Activated CD4-positive, alpha-beta T cell treated with anti-CD3 and anti-CD28 coated beads, Interleukin-2, amount 10 ng/mL, durations not matched to agents 24 days and 14 days (primary cell): ENCODE data around the gene TMC4. TPM values are rescaled to one million over a fixed set of nuclear protein-coding genes. Genes with fewer than 3 reads are reported as not detected.

Source experiments
- DNase-seq: peaks from one replicate; pipeline ENCODE4 v3.0.0; 2022
- H3K27ac Mint-ChIP-seq: one replicate; pipeline ENCODE4 v1.8.0; 2022; ENCODE audit warnings: mild to moderate bottlenecking, mixed read lengths
- H3K27me3 Mint-ChIP-seq: one replicate; pipeline ENCODE4 v1.8.0; 2022; ENCODE audit warnings: mixed read lengths
- H3K36me3 Mint-ChIP-seq: one replicate; pipeline ENCODE4 v1.8.0; 2022; ENCODE audit warnings: low read depth, mild to moderate bottlenecking, mixed read lengths
- H3K4me1 Mint-ChIP-seq: one replicate; pipeline ENCODE4 v1.8.0; 2021; ENCODE audit warnings: mixed read lengths
- H3K4me3 Mint-ChIP-seq: one replicate; pipeline ENCODE4 v1.8.0; 2022; ENCODE audit warnings: mild to moderate bottlenecking, moderate library complexity, mixed read lengths
- H3K9me3 Mint-ChIP-seq: one replicate; pipeline ENCODE4 v1.8.0; 2021; ENCODE audit warnings: mixed read lengths
- intact Hi-C: fragments of 100-400 bp; cut with micrococcal nuclease; formaldehyde crosslinking; loops from one replicate; pipeline ENCODE4 v1.15.1; 2023
- total RNA-seq: library from RNA; stranded (reverse); gene quantifications from 2 replicates; pipeline ENCODE4 v1.2.3, GENCODE V29; 2022

Gene TMC4
- total RNA-seq, 1 donor from 2014 or later = 1.1 TPM

DNA sequence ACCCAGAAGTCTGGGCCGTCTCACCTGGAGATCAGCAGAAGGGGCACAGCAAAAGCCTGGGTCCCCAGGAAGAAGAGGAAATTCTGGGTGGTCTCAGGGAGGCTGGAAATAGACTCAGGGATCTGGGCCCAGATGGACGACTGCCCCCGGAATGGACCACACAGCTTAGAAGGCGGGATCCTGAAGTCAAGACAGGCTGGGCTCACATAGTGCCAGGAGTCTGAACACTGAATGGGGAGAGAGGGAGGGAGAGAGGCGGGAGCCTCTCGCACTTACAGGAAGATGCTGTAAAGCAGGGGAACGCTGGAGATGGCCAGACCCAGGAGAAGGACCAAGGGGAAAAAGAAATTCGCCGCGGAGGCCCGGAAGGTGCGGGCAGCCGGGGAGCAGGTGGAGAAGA is 12.1 kb downstream of the TMC4 start:
- Mint-ChIP-seq H3K9me3 (no peaks in the 10 kb centered on the region), H3K27ac (peak overlapping the region; percentile 99), H3K4me1 (peaks cover 45% of the 10 kb centered on the region), H3K27me3 (no peaks in the 10 kb centered on the region), H3K4me3 (peak overlapping the region; percentile 91), H3K36me3 (peaks cover 19% of the 10 kb centered on the region)
- intact Hi-C loops = loop anchor here (5.0 kb wide), 2 partner anchors 286 to 294 kb away; partner anchors contain the start of genes LENG8 and MYADM
- DNase-seq = no peak

DNA sequence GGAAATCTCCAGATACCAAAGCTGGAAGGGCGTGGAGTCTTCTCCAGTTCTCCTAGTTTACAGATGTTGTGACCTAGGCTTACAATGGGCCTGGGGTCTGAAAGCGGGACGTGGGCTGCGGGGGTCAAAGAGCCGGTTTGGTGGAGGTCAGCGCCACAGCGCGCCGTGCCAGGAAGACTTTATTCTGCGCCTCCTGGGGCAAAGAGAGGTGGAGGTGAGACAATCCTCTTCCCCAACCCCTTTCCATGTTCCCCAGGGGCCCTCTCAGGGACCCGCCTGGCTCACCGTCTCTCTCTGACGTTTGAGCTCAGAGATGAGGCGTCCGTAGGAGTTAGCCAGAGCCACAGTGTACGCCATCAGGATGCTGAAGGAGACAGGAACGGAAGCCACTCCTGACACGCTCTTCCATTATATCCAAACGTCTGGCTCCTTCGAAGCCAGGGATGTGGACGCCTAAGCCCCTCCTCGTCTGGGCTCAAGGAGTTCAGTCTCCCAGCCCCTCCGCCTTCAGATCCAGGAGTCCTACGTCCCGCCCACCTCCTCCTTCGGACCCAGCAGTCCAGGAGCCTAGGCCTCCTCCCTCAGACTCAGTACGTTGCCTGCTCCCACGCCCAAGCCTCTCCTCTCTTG is 12.7 kb downstream of the TMC4 start:
- Mint-ChIP-seq H3K9me3 (no peaks in the 10 kb centered on the region), H3K27ac (peak overlapping the region; percentile 99), H3K27me3 (no peaks in the 10 kb centered on the region), H3K4me1 (peaks cover 45% of the 10 kb centered on the region), H3K36me3 (peaks cover 21% of the 10 kb centered on the region), H3K4me3 (peak overlapping the region; percentile 91)
- DNase-seq = no peak
- intact Hi-C loops = loop anchor here (5.0 kb wide), 2 partner anchors 287 to 293 kb away; partner anchors contain the start of genes LENG8 and MYADM

DNA sequence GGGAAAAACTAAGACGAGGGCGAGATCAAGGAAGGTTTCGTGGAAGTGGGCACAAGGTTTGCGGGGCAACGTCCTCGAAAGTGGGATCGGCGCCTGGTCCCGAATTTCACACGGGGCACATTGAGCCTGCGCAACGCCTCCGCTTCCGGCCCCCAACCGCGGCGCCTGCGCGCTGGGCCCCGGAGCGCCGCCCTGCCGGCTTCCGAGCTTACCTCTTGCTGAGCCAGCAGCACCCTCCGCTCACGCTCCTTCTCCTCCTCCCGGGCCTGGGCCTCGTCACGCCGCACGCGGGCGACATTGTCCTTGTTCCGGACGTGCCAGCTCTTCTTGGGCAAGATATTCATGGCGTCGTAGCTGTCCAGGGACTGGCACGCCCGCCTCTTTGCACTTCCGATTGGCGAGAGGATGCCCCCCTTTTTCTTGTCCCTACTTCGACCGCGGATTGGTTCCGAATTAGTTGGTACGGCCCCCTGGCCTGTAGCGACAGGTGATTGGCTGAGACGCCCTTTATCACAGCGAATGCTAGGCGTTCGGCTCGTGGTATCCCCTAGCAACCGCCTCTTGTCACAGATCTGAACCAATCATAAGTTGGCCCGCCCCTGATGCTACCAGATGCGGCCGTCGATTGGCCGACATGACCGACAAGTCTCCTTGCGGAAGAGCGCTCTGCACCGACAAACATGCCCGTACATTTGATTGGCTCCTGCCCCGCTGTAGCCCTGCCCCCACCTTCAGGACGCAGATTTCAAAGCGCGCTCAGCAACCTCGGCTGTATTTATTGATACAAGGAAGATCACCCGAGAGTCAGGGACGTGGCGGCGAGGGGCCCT is 13.4 kb downstream of the TMC4 start, which contains the start of gene LENG1:
Gene LENG1 (minus strand): TSS at position 370 of the 830 bp plus-strand sequence. CDS start 26 bp downstream, at position 344.
- H3K4me3 Mint-ChIP-seq = peak within 1 kb of the TSS; percentile 91
- intact Hi-C loops = loop anchor here (1.0 to 5.0 kb wide), 7 partner anchors 22 to 292 kb away; partner anchors contain the start of genes CNOT3, LENG8, MYADM and NDUFA3
- H3K9me3 Mint-ChIP-seq = no peaks in the 10 kb centered on the region
- H3K27ac Mint-ChIP-seq = peak within 1 kb of the TSS; percentile 99
- no peaks in the 10 kb centered on the region for H3K27me3 Mint-ChIP-seq
- peaks cover 28% of the 10 kb centered on the region for H3K36me3 Mint-ChIP-seq
- H3K4me1 Mint-ChIP-seq = peaks cover 49% of the 10 kb centered on the region
- DNase-seq = peak; percentile 99

DNA sequence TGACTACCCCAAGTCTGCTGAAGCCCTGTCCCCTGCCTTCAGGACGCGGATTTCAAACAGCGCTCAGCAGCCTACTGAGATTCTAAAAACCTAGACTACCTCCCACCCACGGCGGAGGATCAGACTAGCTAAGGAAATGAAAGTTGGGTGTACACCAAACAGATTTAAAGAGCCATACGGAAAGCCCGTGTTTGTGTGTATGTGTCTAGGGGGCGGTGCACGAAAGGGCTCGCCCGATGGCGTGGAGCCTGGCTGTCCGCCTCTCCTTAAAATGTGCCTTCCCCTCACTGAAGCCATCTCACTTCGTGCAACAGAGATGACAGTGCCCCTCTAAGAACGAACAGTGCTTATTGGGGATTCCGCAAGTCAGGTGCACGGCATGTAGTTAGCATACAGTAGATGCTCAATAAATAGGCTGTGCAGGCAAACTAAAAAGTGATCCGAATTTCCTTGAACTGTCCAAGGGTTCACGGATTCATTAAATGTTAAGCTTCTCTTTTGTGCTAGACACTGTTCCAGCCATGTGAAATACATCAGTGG is 14.1 kb downstream of the TMC4 start:
- Mint-ChIP-seq H3K4me3 (peak overlapping the region; percentile 91), H3K27me3 (no peaks in the 10 kb centered on the region), H3K27ac (peak overlapping the region; percentile 99), H3K4me1 (peaks cover 50% of the 10 kb centered on the region), H3K36me3 (peaks cover 34% of the 10 kb centered on the region), H3K9me3 (no peaks in the 10 kb centered on the region)
- DNase-seq = peak; percentile 82
- intact Hi-C loops = loop anchor here (1.0 kb wide), 5 partner anchors 22 to 57 kb away; partner anchors contain the start of genes CNOT3, NDUFA3, PRPF31 and RPS9

DNA sequence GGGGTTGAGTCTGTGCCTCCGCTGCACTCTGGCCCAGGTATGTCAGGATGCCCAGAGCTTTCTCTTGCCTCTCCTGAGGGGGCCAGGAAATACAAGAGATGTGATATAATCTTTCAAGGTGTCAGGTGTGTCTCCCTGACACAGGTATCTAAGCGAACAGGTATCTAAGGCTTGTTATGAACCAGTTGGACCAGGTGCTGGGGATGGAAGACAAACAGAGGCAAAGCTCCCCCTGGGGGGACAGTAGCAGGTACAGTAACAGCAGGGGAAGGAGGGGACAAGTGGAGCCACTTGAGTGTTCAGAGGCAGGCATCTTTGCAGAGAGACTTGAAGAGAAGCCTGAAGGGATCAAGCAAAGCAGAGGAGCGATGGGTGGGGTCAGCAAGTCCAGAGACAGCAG is 16.0 kb downstream of the TMC4 start:
- H3K36me3 Mint-ChIP-seq = peaks cover 46% of the 10 kb centered on the region
- H3K4me1 Mint-ChIP-seq = peaks cover 43% of the 10 kb centered on the region
- no peak overlapping the region for H3K4me3 Mint-ChIP-seq
- intact Hi-C loops = no loop called here
- DNase-seq = no peak
- no peaks in the 10 kb centered on the region for H3K9me3 Mint-ChIP-seq
- no peak overlapping the region for H3K27ac Mint-ChIP-seq
- no peaks in the 10 kb centered on the region for H3K27me3 Mint-ChIP-seq

DNA sequence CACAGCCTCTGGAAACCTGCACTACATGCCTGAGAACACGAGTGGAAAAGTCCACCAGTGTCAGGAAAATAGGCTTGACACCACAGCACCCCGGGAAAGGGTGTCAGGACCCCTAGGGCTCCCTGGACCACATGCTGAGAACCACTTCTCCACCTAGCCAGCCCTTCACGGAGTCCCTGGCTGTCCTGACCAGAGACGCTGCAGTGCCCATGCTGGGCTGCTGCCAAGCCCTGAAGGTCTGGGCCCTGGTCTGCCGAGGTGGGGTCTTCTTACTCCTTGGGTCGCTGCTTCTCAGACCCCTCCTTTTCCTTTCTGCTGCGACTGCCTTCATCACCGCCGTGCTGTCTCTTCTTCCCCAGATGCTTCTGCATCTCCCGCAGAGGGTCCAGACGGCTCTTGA is 16.5 kb downstream of the TMC4 start:
- no peak for DNase-seq
- Mint-ChIP-seq H3K9me3 (no peaks in the 10 kb centered on the region), H3K4me1 (peaks cover 40% of the 10 kb centered on the region), H3K27ac (no peak overlapping the region), H3K36me3 (peaks cover 50% of the 10 kb centered on the region), H3K27me3 (no peaks in the 10 kb centered on the region), H3K4me3 (no peak overlapping the region)
- intact Hi-C loops = no loop called here

DNA sequence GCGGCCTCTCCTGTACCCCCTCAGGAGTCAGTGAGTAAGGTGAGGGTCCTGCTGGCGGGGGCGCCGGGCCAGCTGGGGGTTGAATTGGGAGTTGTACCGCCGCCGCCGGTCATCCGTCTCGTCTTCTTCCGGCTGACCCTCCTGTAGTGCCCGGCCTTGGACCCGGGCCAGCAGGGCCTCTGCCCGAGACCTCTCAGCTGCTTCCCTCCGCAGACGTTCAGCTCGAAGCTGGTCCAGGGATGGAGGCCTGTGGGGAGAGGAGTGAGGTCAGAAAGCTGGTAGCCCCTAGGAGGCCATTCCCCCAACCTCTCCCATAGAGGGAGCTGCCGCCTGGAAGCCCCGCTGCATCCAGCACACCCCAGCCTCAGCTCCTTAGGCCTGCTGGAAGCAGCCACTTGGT is 17.3 kb downstream of the TMC4 start:
- Mint-ChIP-seq H3K9me3 (no peaks in the 10 kb centered on the region), H3K27me3 (no peaks in the 10 kb centered on the region), H3K4me1 (peaks cover 38% of the 10 kb centered on the region), H3K4me3 (no peak overlapping the region), H3K36me3 (peaks cover 57% of the 10 kb centered on the region), H3K27ac (no peak overlapping the region)
- intact Hi-C loops = no loop called here
- no peak for DNase-seq

DNA sequence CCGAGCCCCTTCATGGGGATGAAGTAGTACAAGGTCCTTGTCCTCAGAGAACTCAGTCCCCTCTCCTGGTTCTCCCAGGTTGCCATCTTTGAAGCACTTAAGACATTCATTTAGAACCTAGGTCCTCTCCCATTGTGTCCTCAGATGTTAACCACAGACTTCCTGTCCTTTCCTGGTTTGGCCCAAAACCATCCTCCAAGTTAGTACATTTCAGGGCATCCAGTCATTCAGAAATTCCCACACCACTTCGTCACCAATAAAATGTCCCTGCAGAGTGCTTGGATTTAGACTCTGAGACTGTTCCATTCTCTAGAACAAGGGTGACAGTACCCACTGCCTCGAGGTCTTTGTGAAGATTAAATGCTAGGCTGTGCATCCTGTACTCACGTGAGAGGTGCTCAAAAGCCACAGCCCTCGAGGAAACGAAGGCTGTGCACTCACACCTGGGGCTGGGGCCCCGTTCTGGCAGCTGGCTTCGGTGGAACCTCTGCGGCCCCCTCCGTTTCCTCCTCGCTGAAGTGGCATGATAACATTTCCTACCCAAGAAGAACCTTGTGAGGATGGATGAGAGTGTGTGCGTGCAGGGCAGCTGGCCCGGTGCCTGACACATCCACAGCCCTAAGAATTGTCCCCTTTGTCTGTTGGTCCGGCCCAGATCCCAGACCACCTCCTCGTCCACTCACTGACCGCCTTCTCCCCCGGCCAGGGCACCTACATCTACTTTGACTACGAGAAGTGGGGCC is 18.2 kb downstream of the TMC4 start:
- H3K36me3 Mint-ChIP-seq = peaks cover 62% of the 10 kb centered on the region
- H3K9me3 Mint-ChIP-seq = no peaks in the 10 kb centered on the region
- peaks cover 30% of the 10 kb centered on the region for H3K4me1 Mint-ChIP-seq
- intact Hi-C loops = no loop called here
- H3K27ac Mint-ChIP-seq = peak overlapping the region; percentile 75
- DNase-seq = peak; percentile 81
- H3K4me3 Mint-ChIP-seq = no peak overlapping the region
- no peaks in the 10 kb centered on the region for H3K27me3 Mint-ChIP-seq

DNA sequence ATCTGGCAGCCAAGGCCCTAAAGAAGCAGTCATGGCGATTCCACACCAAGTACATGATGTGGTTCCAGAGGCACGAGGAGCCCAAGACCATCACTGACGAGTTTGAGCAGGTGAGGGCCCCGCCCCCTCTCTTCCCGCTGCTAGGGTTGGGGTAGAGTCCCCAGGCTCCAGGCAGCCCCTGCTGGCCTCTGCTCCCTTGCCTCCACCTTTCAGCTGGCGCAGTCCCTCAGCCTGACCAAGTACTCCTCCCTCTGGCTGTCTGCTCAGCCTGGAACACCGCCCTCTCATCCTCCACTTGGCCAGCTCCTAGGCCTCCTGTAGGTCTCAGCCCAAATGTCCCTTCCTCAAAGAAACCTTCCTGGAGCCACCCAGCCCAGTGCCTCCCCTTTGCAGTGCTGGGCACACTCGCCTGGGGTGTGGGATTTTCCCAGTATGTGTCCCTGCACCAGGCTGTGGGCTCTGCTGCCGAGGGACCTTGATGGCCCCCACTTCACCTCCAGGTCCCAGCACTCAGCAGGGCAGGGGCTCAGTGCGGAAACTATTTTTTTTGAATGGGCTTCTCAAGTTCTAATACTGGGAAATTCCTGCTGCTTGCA is 19.1 kb downstream of the TMC4 start:
- no peak for DNase-seq
- H3K27me3 Mint-ChIP-seq = no peaks in the 10 kb centered on the region
- intact Hi-C loops = no loop called here
- no peak overlapping the region for H3K4me3 Mint-ChIP-seq
- H3K4me1 Mint-ChIP-seq = peaks cover 26% of the 10 kb centered on the region
- peaks cover 65% of the 10 kb centered on the region for H3K36me3 Mint-ChIP-seq
- peak overlapping the region; percentile 75 for H3K27ac Mint-ChIP-seq
- no peaks in the 10 kb centered on the region for H3K9me3 Mint-ChIP-seq

DNA sequence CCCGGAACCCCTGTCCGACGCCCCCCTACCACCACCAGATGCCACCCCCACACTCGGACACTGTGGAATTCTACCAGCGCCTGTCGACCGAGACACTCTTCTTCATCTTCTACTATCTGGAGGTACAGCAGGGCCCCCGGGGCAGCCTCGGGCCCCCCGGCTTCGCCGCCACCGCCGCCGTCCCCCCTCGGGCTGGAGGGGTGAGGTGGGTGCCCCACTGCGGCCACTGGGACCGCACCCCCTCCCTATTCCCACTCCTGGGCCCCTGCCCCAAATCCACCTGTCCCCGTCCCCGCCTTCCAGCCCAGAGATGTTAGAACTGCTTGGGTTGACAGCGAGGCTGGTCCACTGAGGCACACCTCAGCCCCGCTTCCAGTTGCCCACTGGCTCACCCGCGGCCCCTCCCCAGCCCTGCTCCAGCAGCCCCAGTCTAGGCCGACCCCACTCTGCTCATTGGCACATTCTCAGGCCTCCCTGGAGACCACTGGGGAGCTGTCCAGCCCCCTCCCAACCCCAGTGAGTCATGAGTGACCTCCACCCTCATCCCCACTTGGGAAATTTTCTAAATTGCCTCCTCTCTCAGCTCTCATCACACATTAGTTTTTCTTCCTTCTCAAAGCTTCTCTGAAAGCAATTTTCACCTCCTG is 20.0 kb downstream of the TMC4 start:
- DNase-seq = no peak
- H3K27ac Mint-ChIP-seq = peak overlapping the region; percentile 72

DNA sequence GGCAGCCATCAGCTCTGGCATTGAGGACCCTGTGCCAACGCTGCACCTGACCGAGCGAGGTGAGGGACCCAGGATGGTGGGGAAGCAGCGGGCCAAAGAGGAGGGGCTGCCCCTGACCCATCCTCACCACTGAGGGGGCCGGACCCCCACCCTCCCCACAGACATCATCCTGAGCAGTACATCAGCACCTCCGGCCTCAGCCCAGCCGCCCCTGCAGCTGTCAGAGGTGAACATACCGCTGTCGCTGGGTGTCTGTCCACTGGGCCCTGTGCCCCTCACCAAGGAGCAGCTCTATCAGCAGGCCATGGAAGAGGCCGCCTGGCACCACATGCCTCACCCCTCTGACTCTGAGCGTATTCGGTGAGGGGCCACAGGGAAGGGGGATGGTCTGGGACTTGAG is 20.7 kb downstream of the TMC4 start:
- Mint-ChIP-seq H3K36me3 (peaks cover 68% of the 10 kb centered on the region), H3K4me3 (no peak overlapping the region), H3K4me1 (peaks cover 21% of the 10 kb centered on the region), H3K9me3 (no peaks in the 10 kb centered on the region), H3K27ac (no peak overlapping the region), H3K27me3 (no peaks in the 10 kb centered on the region)
- no peak for DNase-seq
- intact Hi-C loops = no loop called here

More for the DNA sequence above, 20.0 kb downstream of the TMC4 start:
- H3K27me3 Mint-ChIP-seq = no peaks in the 10 kb centered on the region
- no peak overlapping the region for H3K4me3 Mint-ChIP-seq
- peaks cover 21% of the 10 kb centered on the region for H3K4me1 Mint-ChIP-seq
- H3K9me3 Mint-ChIP-seq = no peaks in the 10 kb centered on the region
- intact Hi-C loops = no loop called here
- H3K36me3 Mint-ChIP-seq = peaks cover 64% of the 10 kb centered on the region

DNA sequence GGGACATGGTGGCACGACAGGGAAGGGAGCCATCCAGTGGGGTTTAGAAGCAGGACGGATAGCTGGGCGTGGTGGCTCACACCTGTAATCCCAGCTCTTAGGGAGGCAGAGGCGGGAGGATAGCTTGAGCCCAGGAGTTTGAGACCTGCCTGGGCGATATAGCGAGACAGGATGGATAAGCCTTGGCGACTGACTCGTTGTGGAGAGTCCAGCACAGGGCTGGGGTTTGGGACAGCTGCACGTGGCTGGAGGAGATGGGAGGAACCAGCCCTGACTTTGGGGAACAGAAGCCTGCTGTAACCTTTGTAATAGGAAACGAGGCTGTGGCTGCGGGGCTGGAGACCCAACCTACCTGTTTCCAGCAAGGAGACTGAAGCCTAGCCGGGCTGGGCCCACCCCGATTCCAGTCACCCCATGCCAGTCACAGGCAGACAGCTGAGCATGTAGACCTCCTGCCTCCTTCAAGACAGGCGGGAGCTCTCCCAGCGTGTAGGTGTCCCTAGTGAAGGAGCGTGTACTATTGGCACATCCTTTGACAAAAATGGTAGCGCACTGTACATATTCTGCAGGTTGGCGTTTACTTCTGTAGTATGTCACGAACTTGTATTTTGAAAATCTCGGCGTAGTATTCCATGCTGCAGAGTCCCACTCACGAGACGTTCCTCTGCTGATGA is 21.5 kb downstream of the TMC4 start:
- H3K36me3 Mint-ChIP-seq = peaks cover 69% of the 10 kb centered on the region
- H3K4me1 Mint-ChIP-seq = peaks cover 17% of the 10 kb centered on the region
- no peak overlapping the region for H3K4me3 Mint-ChIP-seq
- DNase-seq = no peak
- H3K27me3 Mint-ChIP-seq = no peaks in the 10 kb centered on the region
- intact Hi-C loops = no loop called here
- no peaks in the 10 kb centered on the region for H3K9me3 Mint-ChIP-seq
- H3K27ac Mint-ChIP-seq = no peak overlapping the region
